ENCODE results near the gene RNASE1. TPM values are rescaled to one million over a fixed set of nuclear protein-coding genes. Genes with fewer than 3 reads are reported as not detected.
A peak's percentile ranks its signal among the peaks of the same experiment; 100 is the strongest.

Gene RNASE1
- polyA plus RNA-seq, 1 donor (not counting 4 experiments of a cell fraction or from before 2014, with no cell fraction given) = 0.09 TPM

- Histone ChIP-seq H3K79me2 (ENCODE audit: control insufficient read depth, insufficient read depth, low read length) (no peaks in the 10 kb centered on the region), H3K27ac (ENCODE audit: control insufficient read depth, insufficient read depth, low read length) (no peak overlapping the region), H2AFZ (ENCODE audit: control insufficient read depth, low read length) (peak overlapping the region; percentile 5), H3K36me3 (ENCODE audit: control insufficient read depth in 2 of 2, extremely low read depth in 1 of 2, insufficient read depth in 2 of 2, low read length in 2 of 2) (no peaks in the 10 kb centered on the region), H3K4me1 (ENCODE audit: control insufficient read depth, extremely low read depth, insufficient read depth, low read length) (no peaks in the 10 kb centered on the region), H3K4me2 (ENCODE audit: control insufficient read depth, extremely low read depth, insufficient read depth, low read depth, low read length) (no peak overlapping the region), H3K9me1 (ENCODE audit: control insufficient read depth, extremely low read depth, insufficient read depth, low read length) (no peaks in the 10 kb centered on the region), H4K20me1 (ENCODE audit: control insufficient read depth, extremely low read depth, insufficient read depth, low read length) (no peaks in the 10 kb centered on the region), H3K4me3 (ENCODE audit: control insufficient read depth in 2 of 3, extremely low read depth in 1 of 3, insufficient read depth in 2 of 3, low read depth in 1 of 3, low read length in 3 of 3) (peak overlapping the region in 1 of 3 experiments; percentile 2), H3K9ac (ENCODE audit: control insufficient read depth, extremely low read depth, insufficient read depth, low read length) (no peak overlapping the region), H3K9me3 (ENCODE audit: control insufficient read depth, low read depth, low read length) (no peaks in the 10 kb centered on the region), H3K27me3 (ENCODE audit: control insufficient read depth, extremely low read depth, insufficient read depth, low read length) (no peaks in the 10 kb centered on the region)
- dilution Hi-C loops (cut with MboI; ENCODE audit: extremely low pct_ligation_motif_present, low sequenced_read_pairs) = no loop called here
- DNase-seq (ENCODE audit: low read depth, low spot score) (no peak), FAIRE-seq (no peak)
- TF ChIP-seq EZH2 (IDR thresholded peaks at IDR 0.05; ENCODE audit: low read length) (no peak), CTCF (optimal IDR thresholded peaks at IDR 0.05 in 1 of 3, IDR thresholded peaks at IDR 0.05 in 1 of 3, conservative IDR thresholded peaks at IDR 0.05 in 1 of 3; ENCODE audit: extremely low read depth in 1 of 3, insufficient read depth in 2 of 3, low read length in 3 of 3) (no peak)
These were observed 20.3 kb downstream of the RNASE1 start for GRCh38 chr14:20782280-20782890.

DNA sequence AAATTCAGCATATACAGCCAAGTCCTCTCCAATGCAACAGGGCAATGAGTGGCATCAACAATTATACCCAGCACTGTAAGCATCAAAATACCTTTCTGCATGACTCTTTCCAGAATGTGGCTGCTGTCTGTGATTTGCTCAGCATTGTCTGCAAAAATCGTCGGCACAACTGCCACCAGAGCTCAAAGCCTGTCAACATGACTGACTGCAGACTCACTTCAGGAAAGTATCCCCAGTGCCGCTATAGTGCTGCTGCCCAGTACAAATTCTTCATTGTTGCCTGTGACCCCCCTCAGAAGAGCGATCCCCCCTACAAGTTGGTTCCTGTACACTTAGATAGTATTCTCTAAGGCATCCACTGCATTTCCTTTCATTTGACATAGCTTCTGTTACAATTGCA lies 20.8 kb downstream of the RNASE1 start:
- no peaks in the 10 kb centered on the region for H4K20me1 ChIP-seq (ENCODE audit: control insufficient read depth, extremely low read depth, insufficient read depth, low read length)
- FAIRE-seq (no peak), DNase-seq (ENCODE audit: low read depth, low spot score) (no peak)
- H3K27me3 ChIP-seq (ENCODE audit: control insufficient read depth, extremely low read depth, insufficient read depth, low read length) = no peaks in the 10 kb centered on the region
- H3K4me2 ChIP-seq (ENCODE audit: control insufficient read depth, extremely low read depth, insufficient read depth, low read depth, low read length) = no peak overlapping the region
- H3K4me1 ChIP-seq (ENCODE audit: control insufficient read depth, extremely low read depth, insufficient read depth, low read length) = no peaks in the 10 kb centered on the region
- no peak overlapping the region for H2AFZ ChIP-seq (ENCODE audit: control insufficient read depth, low read length)
- no peak for TF ChIP-seq EZH2 (IDR thresholded peaks at IDR 0.05; ENCODE audit: low read length)
- TF ChIP-seq CTCF (optimal IDR thresholded peaks at IDR 0.05 in 1 of 3, IDR thresholded peaks at IDR 0.05 in 1 of 3, conservative IDR thresholded peaks at IDR 0.05 in 1 of 3; ENCODE audit: extremely low read depth in 1 of 3, insufficient read depth in 2 of 3, low read length in 3 of 3) = no peak
- H3K79me2 ChIP-seq (ENCODE audit: control insufficient read depth, insufficient read depth, low read length) = no peaks in the 10 kb centered on the region
- H3K27ac ChIP-seq (ENCODE audit: control insufficient read depth, insufficient read depth, low read length) = no peak overlapping the region
- H3K9me1 ChIP-seq (ENCODE audit: control insufficient read depth, extremely low read depth, insufficient read depth, low read length) = no peaks in the 10 kb centered on the region
- dilution Hi-C loops (cut with MboI; ENCODE audit: extremely low pct_ligation_motif_present, low sequenced_read_pairs) = no loop called here
- no peak overlapping the region for H3K9ac ChIP-seq (ENCODE audit: control insufficient read depth, extremely low read depth, insufficient read depth, low read length)
- no peaks in the 10 kb centered on the region for H3K9me3 ChIP-seq (ENCODE audit: control insufficient read depth, low read depth, low read length)
- H3K4me3 ChIP-seq (ENCODE audit: control insufficient read depth in 2 of 3, extremely low read depth in 1 of 3, insufficient read depth in 2 of 3, low read depth in 1 of 3, low read length in 3 of 3) = no peak overlapping the region
- H3K36me3 ChIP-seq (ENCODE audit: control insufficient read depth in 2 of 2, extremely low read depth in 1 of 2, insufficient read depth in 2 of 2, low read length in 2 of 2) = no peaks in the 10 kb centered on the region
